Measurements from ENCODE around the gene PCDHGB1. TPM values are rescaled to one million over a fixed set of nuclear protein-coding genes. Genes with fewer than 3 reads are reported as not detected.
A peak's percentile ranks its signal among the peaks of the same experiment; 100 is the strongest.
"Not testable (repeated sequence)": the region's sequence is repeated elsewhere in the genome, so short reads cannot be mapped to it uniquely, and the experiment has no call there.

PCDHGB1 gene
- total RNA-seq, 1 experiment from 2014 or later: 5.6 TPM

DNA sequence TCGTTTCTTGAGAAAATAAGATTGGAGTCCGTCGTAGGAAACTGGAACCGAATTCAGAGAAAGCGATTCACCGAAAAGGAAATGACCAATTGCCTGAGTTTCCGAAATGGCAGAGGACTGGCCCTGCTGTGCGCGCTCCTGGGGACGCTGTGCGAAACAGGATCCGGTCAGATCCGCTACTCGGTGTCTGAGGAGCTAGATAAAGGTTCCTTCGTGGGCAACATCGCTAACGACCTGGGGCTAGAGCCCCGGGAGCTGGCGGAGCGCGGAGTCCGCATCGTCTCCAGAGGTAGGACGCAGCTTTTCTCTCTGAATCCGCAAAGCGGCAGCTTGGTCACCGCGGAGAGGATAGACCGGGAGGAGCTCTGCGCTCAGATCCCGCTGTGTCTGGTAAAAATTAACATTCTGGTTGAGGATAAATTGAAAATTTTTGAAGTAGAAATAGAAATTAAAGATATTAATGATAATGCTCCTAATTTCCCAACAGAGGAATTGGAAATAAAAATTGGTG is 5.9 kb upstream of the PCDHGB1 start:
- H3K4me3 Mint-ChIP-seq: 0 out of 2 replicates have a peak overlapping the region, but pooled peaks have one; percentile 22
- H3K4me1 Mint-ChIP-seq: peaks cover 2% of the 10 kb centered on the region; the same call in 1 of the 2 replicates
- peaks cover 51% of the 10 kb centered on the region for H3K36me3 Mint-ChIP-seq
- ChIA-PET POLR2A (interaction anchor here (0.6 kb wide), 1 partner anchor 1022 kb away, joined by 3 read pairs; no protein-coding TSS in a partner anchor), CTCF (interaction anchor here (0.6 to 4.0 kb wide), 32 partner anchors 10 to 223 kb away, joined by 3 to 22 read pairs (median 4); partner anchors contain the start of genes PCDHB10, PCDHB11, PCDHB14 and PCDHB15)
- no peaks in the 10 kb centered on the region for H3K27me3 Mint-ChIP-seq (ENCODE audit: low read depth)
- H3K9me3 Mint-ChIP-seq: peaks cover 57% of the 10 kb centered on the region
- ATAC-seq (no peak), DNase-seq (ENCODE audit: low spot score) (no peak)
- no peak overlapping the region for H3K27ac Mint-ChIP-seq
- TF ChIP-seq SP1 (CRISPR knock-in tag; conservative IDR thresholded peaks at IDR 0.05): no peak
- TF ChIP-seq TEAD1 (CRISPR knock-in tag; IDR thresholded peaks at IDR 0.05): no peak
- TF ChIP-seq PRRX2 (CRISPR knock-in tag; IDR thresholded peaks at IDR 0.05): no peak
- no peak for TF ChIP-seq ZNF121 (CRISPR knock-in tag; IDR thresholded peaks at IDR 0.05)
- no peak for TF ChIP-seq KAT7 (CRISPR knock-in tag; IDR thresholded peaks at IDR 0.05; ENCODE audit: borderline replicate concordance)
- TF ChIP-seq, protein P1, sequence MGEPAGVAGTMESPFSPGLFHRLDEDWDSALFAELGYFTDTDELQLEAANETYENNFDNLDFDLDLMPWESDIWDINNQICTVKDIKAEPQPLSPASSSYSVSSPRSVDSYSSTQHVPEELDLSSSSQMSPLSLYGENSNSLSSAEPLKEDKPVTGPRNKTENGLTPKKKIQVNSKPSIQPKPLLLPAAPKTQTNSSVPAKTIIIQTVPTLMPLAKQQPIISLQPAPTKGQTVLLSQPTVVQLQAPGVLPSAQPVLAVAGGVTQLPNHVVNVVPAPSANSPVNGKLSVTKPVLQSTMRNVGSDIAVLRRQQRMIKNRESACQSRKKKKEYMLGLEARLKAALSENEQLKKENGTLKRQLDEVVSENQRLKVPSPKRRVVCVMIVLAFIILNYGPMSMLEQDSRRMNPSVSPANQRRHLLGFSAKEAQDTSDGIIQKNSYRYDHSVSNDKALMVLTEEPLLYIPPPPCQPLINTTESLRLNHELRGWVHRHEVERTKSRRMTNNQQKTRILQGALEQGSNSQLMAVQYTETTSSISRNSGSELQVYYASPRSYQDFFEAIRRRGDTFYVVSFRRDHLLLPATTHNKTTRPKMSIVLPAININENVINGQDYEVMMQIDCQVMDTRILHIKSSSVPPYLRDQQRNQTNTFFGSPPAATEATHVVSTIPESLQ (CRISPR knock-in tag; IDR thresholded peaks at IDR 0.05): no peak
- TF ChIP-seq TP53 (CRISPR knock-in tag; IDR thresholded peaks at IDR 0.05): no peak
- TF ChIP-seq CBFB (CRISPR knock-in tag; IDR thresholded peaks at IDR 0.05; ENCODE audit: low read depth): no peak
- TF ChIP-seq ETV6 (CRISPR knock-in tag; IDR thresholded peaks at IDR 0.05): no peak
- TF ChIP-seq RORB (CRISPR knock-in tag; IDR thresholded peaks at IDR 0.05): no peak
- TF ChIP-seq ATF2 (CRISPR knock-in tag; IDR thresholded peaks at IDR 0.05; ENCODE audit: borderline replicate concordance, low read depth): no peak
- no peak for TF ChIP-seq PREB (CRISPR knock-in tag; IDR thresholded peaks at IDR 0.05; ENCODE audit: borderline replicate concordance)
- TF ChIP-seq, protein P2, sequence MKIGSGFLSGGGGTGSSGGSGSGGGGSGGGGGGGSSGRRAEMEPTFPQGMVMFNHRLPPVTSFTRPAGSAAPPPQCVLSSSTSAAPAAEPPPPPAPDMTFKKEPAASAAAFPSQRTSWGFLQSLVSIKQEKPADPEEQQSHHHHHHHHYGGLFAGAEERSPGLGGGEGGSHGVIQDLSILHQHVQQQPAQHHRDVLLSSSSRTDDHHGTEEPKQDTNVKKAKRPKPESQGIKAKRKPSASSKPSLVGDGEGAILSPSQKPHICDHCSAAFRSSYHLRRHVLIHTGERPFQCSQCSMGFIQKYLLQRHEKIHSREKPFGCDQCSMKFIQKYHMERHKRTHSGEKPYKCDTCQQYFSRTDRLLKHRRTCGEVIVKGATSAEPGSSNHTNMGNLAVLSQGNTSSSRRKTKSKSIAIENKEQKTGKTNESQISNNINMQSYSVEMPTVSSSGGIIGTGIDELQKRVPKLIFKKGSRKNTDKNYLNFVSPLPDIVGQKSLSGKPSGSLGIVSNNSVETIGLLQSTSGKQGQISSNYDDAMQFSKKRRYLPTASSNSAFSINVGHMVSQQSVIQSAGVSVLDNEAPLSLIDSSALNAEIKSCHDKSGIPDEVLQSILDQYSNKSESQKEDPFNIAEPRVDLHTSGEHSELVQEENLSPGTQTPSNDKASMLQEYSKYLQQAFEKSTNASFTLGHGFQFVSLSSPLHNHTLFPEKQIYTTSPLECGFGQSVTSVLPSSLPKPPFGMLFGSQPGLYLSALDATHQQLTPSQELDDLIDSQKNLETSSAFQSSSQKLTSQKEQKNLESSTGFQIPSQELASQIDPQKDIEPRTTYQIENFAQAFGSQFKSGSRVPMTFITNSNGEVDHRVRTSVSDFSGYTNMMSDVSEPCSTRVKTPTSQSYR (CRISPR knock-in tag; IDR thresholded peaks at IDR 0.05): no peak
- TF ChIP-seq ESRRA (CRISPR knock-in tag; IDR thresholded peaks at IDR 0.05; ENCODE audit: borderline replicate concordance): no peak

DNA sequence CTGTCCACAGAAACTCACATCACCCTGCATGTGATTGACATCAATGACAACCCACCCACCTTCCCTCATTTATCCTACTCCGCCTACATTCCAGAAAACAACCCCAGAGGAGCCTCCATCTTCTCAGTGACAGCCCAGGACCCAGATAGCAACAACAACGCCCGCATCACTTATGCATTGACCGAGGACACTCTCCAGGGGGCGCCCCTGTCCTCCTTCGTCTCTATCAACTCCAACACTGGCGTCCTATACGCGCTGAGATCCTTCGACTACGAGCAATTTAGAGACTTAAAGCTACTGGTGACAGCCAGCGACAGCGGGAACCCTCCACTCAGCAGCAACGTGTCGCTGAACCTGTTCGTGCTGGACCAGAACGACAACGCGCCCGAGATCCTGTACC is 4.6 kb upstream of the PCDHGB1 start:
- CTCF ChIA-PET: interaction anchor here (0.7 to 4.0 kb wide), 5 partner anchors 68 to 163 kb away, joined by 4 to 22 read pairs (median 4); partner anchors contain the start of genes PCDHB10, PCDHB14, PCDHB15 and PCDHGA10
- TF ChIP-seq, protein P3, sequence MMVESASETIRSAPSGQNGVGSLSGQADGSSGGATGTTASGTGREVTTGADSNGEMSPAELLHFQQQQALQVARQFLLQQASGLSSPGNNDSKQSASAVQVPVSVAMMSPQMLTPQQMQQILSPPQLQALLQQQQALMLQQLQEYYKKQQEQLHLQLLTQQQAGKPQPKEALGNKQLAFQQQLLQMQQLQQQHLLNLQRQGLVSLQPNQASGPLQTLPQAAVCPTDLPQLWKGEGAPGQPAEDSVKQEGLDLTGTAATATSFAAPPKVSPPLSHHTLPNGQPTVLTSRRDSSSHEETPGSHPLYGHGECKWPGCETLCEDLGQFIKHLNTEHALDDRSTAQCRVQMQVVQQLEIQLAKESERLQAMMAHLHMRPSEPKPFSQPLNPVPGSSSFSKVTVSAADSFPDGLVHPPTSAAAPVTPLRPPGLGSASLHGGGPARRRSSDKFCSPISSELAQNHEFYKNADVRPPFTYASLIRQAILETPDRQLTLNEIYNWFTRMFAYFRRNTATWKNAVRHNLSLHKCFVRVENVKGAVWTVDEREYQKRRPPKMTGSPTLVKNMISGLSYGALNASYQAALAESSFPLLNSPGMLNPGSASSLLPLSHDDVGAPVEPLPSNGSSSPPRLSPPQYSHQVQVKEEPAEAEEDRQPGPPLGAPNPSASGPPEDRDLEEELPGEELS (CRISPR knock-in tag; IDR thresholded peaks at IDR 0.05): no peak
- TF ChIP-seq GTF2I (CRISPR knock-in tag; conservative IDR thresholded peaks at IDR 0.05): no peak
- no peak for TF ChIP-seq ZNF423 (CRISPR knock-in tag; IDR thresholded peaks at IDR 0.05)
- TF ChIP-seq CREM (CRISPR knock-in tag; IDR thresholded peaks at IDR 0.05): no peak
- H3K4me1 Mint-ChIP-seq: peaks cover 4% of the 10 kb centered on the region
- no peaks in the 10 kb centered on the region for H3K27me3 Mint-ChIP-seq (ENCODE audit: low read depth)
- POLR2A ChIA-PET: no interaction called here
- ATAC-seq: peak; percentile 25; the same call in 1 of the 2 replicates
- no peak for DNase-seq (ENCODE audit: low spot score)
- no peak overlapping the region for H3K4me3 Mint-ChIP-seq
- peaks cover 47% of the 10 kb centered on the region for H3K9me3 Mint-ChIP-seq
- peaks cover 45% of the 10 kb centered on the region for H3K36me3 Mint-ChIP-seq
- H3K27ac Mint-ChIP-seq: no peak overlapping the region

GRCh38 chr5:141346017-141346416 is 3.9 kb upstream of the PCDHGB1 start:
- H3K4me1 Mint-ChIP-seq; H3K27me3 Mint-ChIP-seq (ENCODE audit: low read depth): not testable (repeated sequence)

More at GRCh38 chr5:141346017-141346416, 3.9 kb upstream of the PCDHGB1 start:
- DNase-seq (ENCODE audit: low spot score); H3K27ac Mint-ChIP-seq; POLR2A ChIA-PET; ATAC-seq; H3K4me3 Mint-ChIP-seq: not testable (repeated sequence)
- H3K36me3 Mint-ChIP-seq: peaks cover 48% of the 10 kb centered on the region
- peaks cover 49% of the 10 kb centered on the region for H3K9me3 Mint-ChIP-seq
- CTCF ChIA-PET: interaction anchor here (0.7 to 4.0 kb wide), 3 partner anchors 67 to 123 kb away, joined by 4 to 22 read pairs (median 8); partner anchors contain the start of genes PCDHB14, PCDHB15 and PCDHGA10

Data from WTC11 (cell line).